Osteocyte (in vitro differentiated cells): Measurements from ENCODE around the gene APOBEC3H. TPM values are rescaled to one million over a fixed set of nuclear protein-coding genes. Genes with fewer than 3 reads are reported as not detected.

Source experiments
- DNase-seq: peaks from one replicate; pipeline ENCODE4 v3.0.0; 2021; ENCODE audit warnings: mixed read lengths; ENCODE audit not compliant: unreplicated experiment; ENCODE audit errors: extremely low spot score
- H3K27ac Mint-ChIP-seq: one replicate; pipeline ENCODE4 v1.8.0; 2021; ENCODE audit warnings: mild to moderate bottlenecking, mixed read lengths; ENCODE audit not compliant: unreplicated experiment
- H3K27me3 Mint-ChIP-seq: one replicate; pipeline ENCODE4 v1.8.0; 2021; ENCODE audit warnings: mixed read lengths; ENCODE audit not compliant: unreplicated experiment
- H3K36me3 Mint-ChIP-seq: one replicate; pipeline ENCODE4 v1.8.0; 2021; ENCODE audit warnings: mixed read lengths; ENCODE audit not compliant: unreplicated experiment
- H3K4me1 Mint-ChIP-seq: one replicate; pipeline ENCODE4 v1.8.0; 2021; ENCODE audit warnings: mixed read lengths; ENCODE audit not compliant: unreplicated experiment
- H3K4me3 Mint-ChIP-seq: one replicate; pipeline ENCODE4 v1.8.0; 2021; ENCODE audit warnings: mild to moderate bottlenecking, moderate library complexity, mixed read lengths; ENCODE audit not compliant: unreplicated experiment
- H3K9me3 Mint-ChIP-seq: one replicate; pipeline ENCODE4 v1.8.0; 2021; ENCODE audit warnings: mixed read lengths; ENCODE audit not compliant: unreplicated experiment
- CTCF ChIP-seq: fragments of 200-600 bp; sonication (generic); IDR thresholded peaks from 2 replicates; pipeline ENCODE4 v1.5.0; 2021; ENCODE audit warnings: antibody characterized with exemption, mild to moderate bottlenecking, moderate library complexity
- total RNA-seq: library from RNA; stranded (reverse); gene quantifications from 2 replicates; pipeline ENCODE4 v1.2.1, GENCODE V29; 2021

Gene APOBEC3H
- total RNA-seq, 1 donor from 2014 or later, result not detected

- Mint-ChIP-seq H3K27me3 (peaks cover 2% of the 10 kb centered on the region), H3K36me3 (no peaks in the 10 kb centered on the region), H3K27ac (no peak overlapping the region), H3K4me1 (peaks cover 4% of the 10 kb centered on the region), H3K9me3 (no peaks in the 10 kb centered on the region), H3K4me3 (no peak overlapping the region)
- no peak for TF ChIP-seq CTCF
- DNase-seq, result no peak
These were observed 13.6 kb upstream of the APOBEC3H start for GRCh38 chr22:39083212-39084165.

- Mint-ChIP-seq H3K4me1 (peaks cover 4% of the 10 kb centered on the region), H3K36me3 (no peaks in the 10 kb centered on the region), H3K4me3 (no peak overlapping the region), H3K27ac (no peak overlapping the region), H3K9me3 (no peaks in the 10 kb centered on the region), H3K27me3 (peaks cover 2% of the 10 kb centered on the region)
- TF ChIP-seq CTCF, result no peak
- DNase-seq, result no peak
These were observed 12.4 kb upstream of the APOBEC3H start for GRCh38 chr22:39084666-39085065.

- no peaks in the 10 kb centered on the region for H3K36me3 Mint-ChIP-seq
- DNase-seq, result no peak
- no peak overlapping the region for H3K4me3 Mint-ChIP-seq
- H3K27ac Mint-ChIP-seq, result no peak overlapping the region
- no peaks in the 10 kb centered on the region for H3K9me3 Mint-ChIP-seq
- peaks cover 14% of the 10 kb centered on the region for H3K27me3 Mint-ChIP-seq
- peaks cover 6% of the 10 kb centered on the region for H3K4me1 Mint-ChIP-seq
- no peak for TF ChIP-seq CTCF
These were observed 9.9 kb upstream of the APOBEC3H start for GRCh38 chr22:39087098-39087497.

DNA sequence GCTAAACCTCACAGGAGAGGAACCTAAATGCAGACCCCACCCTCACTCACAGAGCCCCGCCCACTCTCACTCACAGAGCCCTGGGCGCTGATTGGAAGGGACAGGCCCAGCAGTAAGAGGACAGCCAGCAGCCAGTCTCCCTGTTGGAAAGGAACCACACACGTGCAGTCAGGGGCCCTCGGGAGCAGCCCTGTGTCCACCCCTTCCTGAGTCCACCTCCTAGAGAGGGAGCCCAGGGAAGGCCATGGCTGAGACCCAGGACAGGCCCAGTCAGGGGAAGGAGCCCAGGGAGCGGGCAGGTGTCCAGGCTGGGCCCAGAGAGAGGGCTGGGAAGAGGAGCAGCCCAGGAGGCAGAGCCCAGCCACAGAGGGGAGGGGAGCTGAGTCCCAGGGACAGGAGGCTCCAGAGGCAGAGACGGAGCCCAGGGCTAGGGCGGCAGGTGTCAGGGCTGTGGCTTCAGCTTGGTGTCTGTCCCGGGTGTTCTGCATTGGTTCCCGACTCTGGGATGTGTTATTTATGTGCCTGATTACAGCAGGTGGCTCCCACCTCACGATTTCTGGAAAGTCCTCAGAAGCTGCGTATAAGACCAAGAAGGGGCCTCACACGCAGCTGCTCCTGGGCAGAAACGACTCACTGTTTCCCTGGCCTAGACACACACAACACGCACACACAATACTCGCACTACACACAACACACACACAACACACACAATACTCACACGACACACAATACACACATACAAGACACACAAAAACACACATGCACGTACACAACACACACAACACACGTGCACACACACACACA lies 9.0 kb upstream of the APOBEC3H start:
- H3K36me3 Mint-ChIP-seq, result no peaks in the 10 kb centered on the region
- no peak overlapping the region for H3K4me3 Mint-ChIP-seq
- peaks cover 22% of the 10 kb centered on the region for H3K27me3 Mint-ChIP-seq
- H3K9me3 Mint-ChIP-seq, result no peaks in the 10 kb centered on the region
- no peak for DNase-seq
- no peak overlapping the region for H3K27ac Mint-ChIP-seq
- TF ChIP-seq CTCF, result no peak
- H3K4me1 Mint-ChIP-seq, result peaks cover 6% of the 10 kb centered on the region

- Mint-ChIP-seq H3K4me3 (no peak overlapping the region), H3K27ac (no peak overlapping the region), H3K9me3 (no peaks in the 10 kb centered on the region), H3K4me1 (peaks cover 6% of the 10 kb centered on the region), H3K36me3 (no peaks in the 10 kb centered on the region), H3K27me3 (peaks cover 22% of the 10 kb centered on the region)
- no peak for DNase-seq
- TF ChIP-seq CTCF, result no peak
These were observed 8.4 kb upstream of the APOBEC3H start for GRCh38 chr22:39088685-39089032.
